CD14-positive monocyte (primary cell): ENCODE data around the gene CTNND2. TPM values are rescaled to one million over a fixed set of nuclear protein-coding genes. Genes with fewer than 3 reads are reported as not detected.

Experiments
- DNase-seq, 3 donors: peaks; one replicate each; pipeline ENCODE4 v3.0.0-alpha.2; 2011 to 2022
- H2AFZ ChIP-seq: 2 replicates; pipeline ENCODE4 v1.6.0; 2012; ENCODE audit warnings: mild to moderate bottlenecking, low read depth, low read length, inconsistent platforms; ENCODE audit not compliant: insufficient read depth, poor library complexity, severe bottlenecking
- H3K27ac ChIP-seq, 2 donors: 1 replicate in 1 of 2; 2 replicates in 1 of 2; pipeline ENCODE4 v1.5.1; 2012 to 2013; ENCODE audit warnings: low read length in 2 of 2, control low read depth in 1 of 2, inconsistent platforms in 1 of 2, low read depth in 1 of 2, mild to moderate bottlenecking in 1 of 2
- H3K27me3 ChIP-seq, 2 donors: one replicate each; pipeline versions ENCODE4 v1.6.0 to v1.6.1; 2011 to 2013; ENCODE audit warnings: low read length in 2 of 2; ENCODE audit not compliant: control insufficient read depth in 2 of 2, insufficient read depth in 2 of 2
- H3K36me3 ChIP-seq, 2 donors: replicated peaks in 1 of 2; 1 replicate in 1 of 2; 2 replicates in 1 of 2; pipeline versions ENCODE4 v1.5.1 to v1.6.1; 2012 to 2013; ENCODE audit warnings: low read length in 2 of 2, control low read depth in 1 of 2, inconsistent platforms in 1 of 2, mild to moderate bottlenecking in 1 of 2; ENCODE audit not compliant: insufficient read depth in 2 of 2, control insufficient read depth in 1 of 2
- H3K4me1 ChIP-seq, 2 donors: 1 replicate in 1 of 2; 2 replicates in 1 of 2; pipeline versions ENCODE4 v1.5.1 to v1.6.1; 2012 to 2013; ENCODE audit warnings: low read length in 2 of 2, control low read depth in 1 of 2, inconsistent platforms in 1 of 2, mild to moderate bottlenecking in 1 of 2, moderate library complexity in 1 of 2; ENCODE audit not compliant: insufficient read depth in 2 of 2, control insufficient read depth in 1 of 2
- H3K4me2 ChIP-seq: replicated peaks from 2 replicates; pipeline ENCODE3; 2012; ENCODE audit warnings: low read length, moderate library complexity, mild to moderate bottlenecking; ENCODE audit not compliant: poor library complexity, severe bottlenecking; ENCODE audit errors: extremely low read depth
- H3K4me3 ChIP-seq, 3 experiments: fragments of 200-600 bp in 1 of 3; sonication (generic) in 1 of 3; replicated peaks in 1 of 3; 1 replicate in 2 of 3; 2 replicates in 1 of 3; pipeline ENCODE4 v1.5.1; 2011 to 2013; ENCODE audit warnings: low read length in 3 of 3, mild to moderate bottlenecking in 3 of 3, control low read depth in 2 of 3, low read depth in 2 of 3, inconsistent platforms in 1 of 3, moderate library complexity in 1 of 3
- H3K79me2 ChIP-seq: 2 replicates; pipeline ENCODE4 v1.6.0; 2012; ENCODE audit warnings: mild to moderate bottlenecking, control low read depth, inconsistent platforms, low read length, moderate library complexity; ENCODE audit not compliant: insufficient read depth
- H3K9ac ChIP-seq: 2 replicates; pipeline ENCODE4 v1.6.0; 2017; ENCODE audit warnings: low read length, mild to moderate bottlenecking; ENCODE audit not compliant: insufficient read depth, poor library complexity, severe bottlenecking
- H3K9me3 ChIP-seq, 2 donors: replicated peaks in 1 of 2; 1 replicate in 1 of 2; 2 replicates in 1 of 2; pipeline versions ENCODE4 v1.5.1 to v1.6.1; 2012 to 2013; ENCODE audit warnings: low read length in 2 of 2, control low read depth in 1 of 2; ENCODE audit not compliant: control insufficient read depth in 1 of 2, insufficient read depth in 1 of 2
- H4K20me1 ChIP-seq: 2 replicates; pipeline ENCODE4 v1.6.0; 2012; ENCODE audit warnings: mild to moderate bottlenecking, low read length, control low read depth, moderate library complexity; ENCODE audit not compliant: insufficient read depth
- H3K27ac Mint-ChIP-seq, 7 donors: one replicate each; pipeline ENCODE4 v1.8.0; 2020; ENCODE audit warnings: mild to moderate bottlenecking in 7 of 7, mixed read lengths in 7 of 7, moderate library complexity in 6 of 7, inconsistent platforms in 2 of 7
- H3K27me3 Mint-ChIP-seq, 3 donors: one replicate each; pipeline ENCODE4 v1.8.0; 2021 to 2022; ENCODE audit warnings: low read depth in 3 of 3, mild to moderate bottlenecking in 3 of 3, mixed read lengths in 3 of 3, moderate library complexity in 3 of 3, inconsistent platforms in 1 of 3
- H3K36me3 Mint-ChIP-seq, 2 donors: one replicate each; pipeline ENCODE4 v1.8.0; 2020; ENCODE audit warnings: mixed read lengths in 2 of 2, inconsistent platforms in 1 of 2, mild to moderate bottlenecking in 1 of 2
- H3K4me1 Mint-ChIP-seq: one replicate; pipeline ENCODE4 v1.8.0; 2020; ENCODE audit warnings: mild to moderate bottlenecking, mixed read lengths
- H3K4me3 Mint-ChIP-seq, 2 donors: one replicate each; pipeline ENCODE4 v1.8.0; 2020; ENCODE audit warnings: mild to moderate bottlenecking in 2 of 2, mixed read lengths in 2 of 2, moderate library complexity in 1 of 2
- H3K9me3 Mint-ChIP-seq, 7 donors: one replicate each; pipeline ENCODE4 v1.8.0; 2020 to 2022; ENCODE audit warnings: mixed read lengths in 7 of 7, mild to moderate bottlenecking in 6 of 7, moderate library complexity in 6 of 7, inconsistent platforms in 2 of 7
- CTCF ChIP-seq: fragments of 200-600 bp; IDR thresholded peaks from one replicate; pipeline ENCODE4 v1.8.0; 2022; ENCODE audit warnings: antibody characterized with exemption, mild to moderate bottlenecking
- WGBS: methylation state at CpG from one replicate; pipeline ENCODE4 v1.1.5; 2013; ENCODE audit warnings: missing lambda C conversion rate; ENCODE audit not compliant: insufficient coverage; 5-methylcytosine and 5-hydroxymethylcytosine counted together
- intact Hi-C, 2 donors: fragments of 100-400 bp; cut with micrococcal nuclease; formaldehyde crosslinking; loops; one replicate each; pipeline versions ENCODE4 v1.15.0 to v1.15.1; 2023
- polyA plus RNA-seq, 3 donors: library from polyadenylated mRNA; depleted of rRNA in 1 of 3; unstranded in 2 of 3; stranded (reverse) in 1 of 3; fragments of 300-500 nt in 2 of 3; fragments of >200 nt in 1 of 3; fragmentation: Illumina TruSeq in 2 of 3; gene quantifications; 1 replicate in 2 of 3; 2 replicates in 1 of 3; pipeline ENCODE4 v1.2.3, GENCODE V29; 2012 to 2021

CTNND2 gene
- polyA plus RNA-seq, 3 donors, result not detected

- Mint-ChIP-seq H3K4me3 (no peak overlapping the region), H3K4me1 (no peaks in the 10 kb centered on the region), H3K27ac (no peak overlapping the region), H3K27me3 (peaks cover 0 to under 1% (median 0%) of the 10 kb centered on the region in 3 donors), H3K9me3 (peaks cover 0 to 7% (median 5%) of the 10 kb centered on the region in 7 donors), H3K36me3 (no peaks in the 10 kb centered on the region)
- Histone ChIP-seq H3K79me2 (no peaks in the 10 kb centered on the region), H3K9me3 (no peaks in the 10 kb centered on the region), H3K27ac (no peak overlapping the region), H3K4me1 (no peaks in the 10 kb centered on the region), H4K20me1 (no peaks in the 10 kb centered on the region), H3K4me3 (no peak overlapping the region), H3K27me3 (no peaks in the 10 kb centered on the region), H3K4me2 (no peak overlapping the region), H2AFZ (no peak overlapping the region), H3K9ac (no peak overlapping the region), H3K36me3 (no peaks in the 10 kb centered on the region)
- TF ChIP-seq CTCF, result no peak
- 91% methylated on average over 4 of the region's 6 CpGs for WGBS
- no peak for DNase-seq
- intact Hi-C loops, result no loop called here
Observed at GRCh38 chr5:11785771-11786352, 118.4 kb downstream of the CTNND2 start.

GRCh38 chr5:11780641-11781345 lies 123.5 kb downstream of the CTNND2 start:
- H3K36me3 Mint-ChIP-seq, result no peaks in the 10 kb centered on the region
- peaks cover 0 to 13% (median 2%) of the 10 kb centered on the region in 7 donors for H3K9me3 Mint-ChIP-seq
- no peak for DNase-seq
- H3K27ac Mint-ChIP-seq, result no peak overlapping the region
- Histone ChIP-seq H3K9ac (no peak overlapping the region), H3K4me1 (no peaks in the 10 kb centered on the region), H3K79me2 (no peaks in the 10 kb centered on the region), H3K4me3 (no peak overlapping the region), H2AFZ (no peak overlapping the region), H3K9me3 (no peaks in the 10 kb centered on the region), H4K20me1 (no peaks in the 10 kb centered on the region), H3K4me2 (no peak overlapping the region), H3K27ac (no peak overlapping the region), H3K36me3 (no peaks in the 10 kb centered on the region), H3K27me3 (no peaks in the 10 kb centered on the region)
- H3K4me3 Mint-ChIP-seq, result no peak overlapping the region
- H3K4me1 Mint-ChIP-seq, result no peaks in the 10 kb centered on the region
- TF ChIP-seq CTCF, result no peak
- intact Hi-C loops, result no loop called here
- 60% methylated on average over 1 of the region's 4 CpGs for WGBS
- H3K27me3 Mint-ChIP-seq, result peaks cover 0 to 3% (median 0%) of the 10 kb centered on the region in 3 donors
